Skeletal muscle satellite cell (primary cell): ENCODE data around the gene UNC5B.

Source experiments
- H3K27me3 ChIP-seq: 2 replicates; pipeline ENCODE4 v1.7.0; 2013; ENCODE audit warnings: low read length; ENCODE audit not compliant: control insufficient read depth, insufficient read depth
- H3K36me3 ChIP-seq: 2 replicates; pipeline ENCODE4 v1.7.0; 2013; ENCODE audit warnings: mild to moderate bottlenecking, control low read depth, low read length; ENCODE audit not compliant: insufficient read depth
- H3K4me1 ChIP-seq: 2 replicates; pipeline ENCODE4 v1.7.0; 2013; ENCODE audit warnings: low read length; ENCODE audit not compliant: control insufficient read depth, insufficient read depth
- H3K4me2 ChIP-seq: 2 replicates; pipeline ENCODE4 v1.7.0; 2013; ENCODE audit warnings: mild to moderate bottlenecking, low read length
- H3K4me3 ChIP-seq: 2 replicates; pipeline ENCODE4 v1.7.0; 2013; ENCODE audit warnings: low read length
- H3K9ac ChIP-seq: 2 replicates; pipeline ENCODE4 v1.7.0; 2013; ENCODE audit warnings: mild to moderate bottlenecking, low read depth, low read length, moderate library complexity
- H3K9me3 ChIP-seq: replicated peaks from 2 replicates; pipeline ENCODE4 v1.7.0; 2013; ENCODE audit warnings: mild to moderate bottlenecking, control low read depth, low read length

UNC5B gene

GRCh38 chr10:71209731-71210541 is 2.4 kb upstream of the UNC5B start:
- no peak overlapping the region for H3K4me2 ChIP-seq

GRCh38 chr10:71210542-71210871 is 1.9 kb upstream of the UNC5B start:
- Histone ChIP-seq H3K4me2 (no peak overlapping the region), H3K27me3 (peaks cover 47% of the 10 kb centered on the region), H3K9ac (no peak overlapping the region), H3K4me3 (no peak overlapping the region), H3K9me3 (no peaks in the 10 kb centered on the region), H3K4me1 (peaks cover 14% of the 10 kb centered on the region), H3K36me3 (no peaks in the 10 kb centered on the region)

More at GRCh38 chr10:71209731-71210541, 2.4 kb upstream of the UNC5B start:
- Histone ChIP-seq H3K9ac (no peak overlapping the region), H3K27me3 (peaks cover 52% of the 10 kb centered on the region), H3K9me3 (no peaks in the 10 kb centered on the region), H3K4me1 (peaks cover 14% of the 10 kb centered on the region), H3K36me3 (no peaks in the 10 kb centered on the region), H3K4me3 (no peak overlapping the region)

- H3K9me3 ChIP-seq: no peaks in the 10 kb centered on the region
- H3K9ac ChIP-seq: no peak overlapping the region
- no peak overlapping the region for H3K4me3 ChIP-seq
- H3K27me3 ChIP-seq: peaks cover 42% of the 10 kb centered on the region
- peaks cover 14% of the 10 kb centered on the region for H3K4me1 ChIP-seq
- H3K36me3 ChIP-seq: no peaks in the 10 kb centered on the region
- no peak overlapping the region for H3K4me2 ChIP-seq
Observed at GRCh38 chr10:71211053-71211452, 1.3 kb upstream of the UNC5B start.

- Histone ChIP-seq H3K4me3 (peak overlapping the region; percentile 80), H3K9ac (peak overlapping the region; percentile 82), H3K27me3 (peaks cover 36% of the 10 kb centered on the region), H3K4me2 (peak overlapping the region; percentile 98), H3K36me3 (no peaks in the 10 kb centered on the region), H3K9me3 (no peaks in the 10 kb centered on the region), H3K4me1 (peaks cover 17% of the 10 kb centered on the region)
Observed at GRCh38 chr10:71211775-71212317, 524 bp upstream of the UNC5B start.

- H3K4me3 ChIP-seq: peak overlapping the region; percentile 80
- H3K27me3 ChIP-seq: peaks cover 28% of the 10 kb centered on the region
- H3K4me2 ChIP-seq: peak overlapping the region; percentile 98
- peaks cover 23% of the 10 kb centered on the region for H3K4me1 ChIP-seq
- no peaks in the 10 kb centered on the region for H3K36me3 ChIP-seq
- H3K9me3 ChIP-seq: no peaks in the 10 kb centered on the region
- peak overlapping the region; percentile 82 for H3K9ac ChIP-seq
Observed at GRCh38 chr10:71213127-71213621, 804 bp downstream of the UNC5B start.

GRCh38 chr10:71213761-71214440 is 1.5 kb downstream of the UNC5B start:
- Histone ChIP-seq H3K36me3 (no peaks in the 10 kb centered on the region), H3K9me3 (no peaks in the 10 kb centered on the region), H3K27me3 (peaks cover 28% of the 10 kb centered on the region), H3K9ac (peak overlapping the region; percentile 64), H3K4me1 (peaks cover 23% of the 10 kb centered on the region), H3K4me3 (peak overlapping the region; percentile 80), H3K4me2 (peak overlapping the region; percentile 98)

GRCh38 chr10:71214641-71215559 is 2.5 kb downstream of the UNC5B start:
- Histone ChIP-seq H3K4me1 (peaks cover 23% of the 10 kb centered on the region), H3K36me3 (no peaks in the 10 kb centered on the region), H3K4me3 (peak overlapping the region; percentile 80), H3K9ac (no peak overlapping the region), H3K9me3 (no peaks in the 10 kb centered on the region), H3K4me2 (peak overlapping the region; percentile 98), H3K27me3 (peaks cover 21% of the 10 kb centered on the region)

GRCh38 chr10:71216363-71216695 is 4.0 kb downstream of the UNC5B start:
- Histone ChIP-seq H3K4me1 (peaks cover 23% of the 10 kb centered on the region), H3K4me2 (peak overlapping the region; percentile 91), H3K4me3 (no peak overlapping the region), H3K36me3 (no peaks in the 10 kb centered on the region), H3K9ac (no peak overlapping the region), H3K27me3 (peaks cover 7% of the 10 kb centered on the region), H3K9me3 (no peaks in the 10 kb centered on the region)

- Histone ChIP-seq H3K4me1 (peaks cover 22% of the 10 kb centered on the region), H3K4me3 (peak overlapping the region; percentile 66), H3K4me2 (peak overlapping the region; percentile 91), H3K9me3 (no peaks in the 10 kb centered on the region), H3K36me3 (no peaks in the 10 kb centered on the region), H3K9ac (peak overlapping the region; percentile 64), H3K27me3 (peaks cover 2% of the 10 kb centered on the region)
Observed at GRCh38 chr10:71216751-71217265, 4.4 kb downstream of the UNC5B start.

GRCh38 chr10:71217266-71218045 is 5.1 kb downstream of the UNC5B start:
- Histone ChIP-seq H3K9ac (peak overlapping the region; percentile 64), H3K4me1 (peaks cover 18% of the 10 kb centered on the region), H3K4me2 (peak overlapping the region; percentile 91), H3K9me3 (no peaks in the 10 kb centered on the region), H3K4me3 (peak overlapping the region; percentile 66), H3K36me3 (no peaks in the 10 kb centered on the region), H3K27me3 (no peaks in the 10 kb centered on the region)
